GM18511 (cell line): Measurements from ENCODE around the gene RPL37A.

Experiments used
- ATAC-seq: cut with Tn5 transposase; IDR thresholded peaks from one replicate; pipeline ENCODE4 v1.9.1; 2021; ENCODE audit warnings: mild to moderate bottlenecking, moderate library complexity; ENCODE audit not compliant: unreplicated experiment

Gene RPL37A

GRCh38 chr2:216486708-216487107 is 11.9 kb upstream of the RPL37A start:
- no peak for ATAC-seq

- no peak for ATAC-seq
Observed at GRCh38 chr2:216490061-216490460, 8.6 kb upstream of the RPL37A start.

- peak; percentile 54 for ATAC-seq
Observed at GRCh38 chr2:216491793-216492596, 6.6 kb upstream of the RPL37A start.

GRCh38 chr2:216492597-216493333 is 5.9 kb upstream of the RPL37A start:
- no peak for ATAC-seq

GRCh38 chr2:216493334-216493685 is 5.3 kb upstream of the RPL37A start:
- no peak for ATAC-seq

GRCh38 chr2:216495656-216496055 is 3.0 kb upstream of the RPL37A start:
- ATAC-seq = no peak

GRCh38 chr2:216497382-216498069 is 1.1 kb upstream of the RPL37A start:
- no peak for ATAC-seq

- ATAC-seq = no peak
Observed at GRCh38 chr2:216498070-216498378, 620 bp upstream of the RPL37A start.

GRCh38 chr2:216499641-216500218 is 1.1 kb downstream of the RPL37A start:
- ATAC-seq = no peak

GRCh38 chr2:216500572-216500971 is 1.9 kb downstream of the RPL37A start:
- ATAC-seq = no peak

GRCh38 chr2:216501854-216502253 is 3.2 kb downstream of the RPL37A start:
- no peak for ATAC-seq

- no peak for ATAC-seq
Observed at GRCh38 chr2:216502381-216503158, 3.9 kb downstream of the RPL37A start.

GRCh38 chr2:216503159-216503629 is 4.5 kb downstream of the RPL37A start:
- ATAC-seq = no peak

GRCh38 chr2:216503697-216504375 is 5.2 kb downstream of the RPL37A start:
- no peak for ATAC-seq

GRCh38 chr2:216504376-216504762 is 5.7 kb downstream of the RPL37A start:
- ATAC-seq = no peak

GRCh38 chr2:216505133-216506106 is 6.8 kb downstream of the RPL37A start:
- ATAC-seq = no peak

GRCh38 chr2:216507220-216508160 is 8.8 kb downstream of the RPL37A start:
- ATAC-seq = no peak

- no peak for ATAC-seq
Observed at GRCh38 chr2:216508229-216508628, 9.6 kb downstream of the RPL37A start.
